ENCODE measurements around the gene ZNF883.

The ZNF883 gene

GRCh38 chr9:113042884-113043657 lies 31.1 kb upstream of the ZNF883 start:
- no peaks in the 10 kb centered on the region for H3K36me3 ChIP-seq (ENCODE audit: control insufficient read depth, insufficient read depth, low read length)
- no peaks in the 10 kb centered on the region for H3K4me1 ChIP-seq (ENCODE audit: control insufficient read depth, low read depth, low read length)
- DNase-seq, result peak; percentile 34
- no peak overlapping the region for H3K4me2 ChIP-seq (ENCODE audit: low read length)
- no peak overlapping the region for H3K27ac ChIP-seq (ENCODE audit: low read depth, low read length)
- H3K4me3 ChIP-seq (ENCODE audit: low read length), result no peak overlapping the region
- no peak overlapping the region for H3K4ac ChIP-seq (ENCODE audit: low read depth, low read length)
- WGBS (ENCODE audit: extremely low coverage, insufficient coverage, low lambda C conversion rate), result no CpG with 5 or more reads among the region's 4 CpGs
- H3K18ac ChIP-seq (ENCODE audit: low read length), result no peak overlapping the region
- H3K56ac ChIP-seq (ENCODE audit: low read length), result no peak overlapping the region
- H2BK5ac ChIP-seq (ENCODE audit: low read length), result no peak overlapping the region
- H2BK15ac ChIP-seq (replicated peaks; ENCODE audit: low read depth), result no peak overlapping the region
- no peak overlapping the region for H3K23ac ChIP-seq (ENCODE audit: low read length)
- H4K8ac ChIP-seq (ENCODE audit: low read depth, low read length), result no peak overlapping the region
- H3K9ac ChIP-seq (ENCODE audit: low read length), result no peak overlapping the region
- H2AK5ac ChIP-seq (ENCODE audit: low read length), result no peak overlapping the region
- no peak overlapping the region for H2BK120ac ChIP-seq (ENCODE audit: low read depth, low read length)
- no peaks in the 10 kb centered on the region for H3K27me3 ChIP-seq (ENCODE audit: insufficient read depth, low read length, poor library complexity)
- H3K79me2 ChIP-seq (ENCODE audit: control insufficient read depth, insufficient read depth, low read length), result no peaks in the 10 kb centered on the region
- H4K5ac ChIP-seq (ENCODE audit: low read length), result no peak overlapping the region
- H3K79me1 ChIP-seq (ENCODE audit: low read length), result no peaks in the 10 kb centered on the region

GRCh38 chr9:113026200-113026599 lies 14.2 kb upstream of the ZNF883 start:
- Histone ChIP-seq H3K79me1 (ENCODE audit: low read length) (no peaks in the 10 kb centered on the region), H3K4me1 (ENCODE audit: control insufficient read depth, low read depth, low read length) (no peaks in the 10 kb centered on the region), H4K5ac (ENCODE audit: low read length) (no peak overlapping the region), H3K4me3 (ENCODE audit: low read length) (no peak overlapping the region), H3K56ac (ENCODE audit: low read length) (no peak overlapping the region), H2BK15ac (replicated peaks; ENCODE audit: low read depth) (no peak overlapping the region), H3K4ac (ENCODE audit: low read depth, low read length) (no peak overlapping the region), H3K9ac (ENCODE audit: low read length) (no peak overlapping the region), H2BK120ac (ENCODE audit: low read depth, low read length) (no peak overlapping the region), H3K27ac (ENCODE audit: low read depth, low read length) (no peak overlapping the region), H3K36me3 (ENCODE audit: control insufficient read depth, insufficient read depth, low read length) (no peaks in the 10 kb centered on the region), H3K4me2 (ENCODE audit: low read length) (no peak overlapping the region), H2BK5ac (ENCODE audit: low read length) (no peak overlapping the region), H3K27me3 (ENCODE audit: insufficient read depth, low read length, poor library complexity) (no peaks in the 10 kb centered on the region), H3K23ac (ENCODE audit: low read length) (no peak overlapping the region), H4K8ac (ENCODE audit: low read depth, low read length) (no peak overlapping the region), H3K18ac (ENCODE audit: low read length) (no peak overlapping the region), H3K79me2 (ENCODE audit: control insufficient read depth, insufficient read depth, low read length) (no peaks in the 10 kb centered on the region), H2AK5ac (ENCODE audit: low read length) (no peak overlapping the region)
- DNase-seq, result no peak
- whole genome bisulfite sequencing (ENCODE audit: extremely low coverage, insufficient coverage, low lambda C conversion rate), result no CpG with 5 or more reads among the region's 1 CpG

- H3K27ac ChIP-seq (ENCODE audit: low read depth, low read length), result no peak overlapping the region
- no peaks in the 10 kb centered on the region for H3K36me3 ChIP-seq (ENCODE audit: control insufficient read depth, insufficient read depth, low read length)
- WGBS (ENCODE audit: extremely low coverage, insufficient coverage, low lambda C conversion rate), result no CpG with 5 or more reads among the region's 3 CpGs
- H4K5ac ChIP-seq (ENCODE audit: low read length), result no peak overlapping the region
- no peaks in the 10 kb centered on the region for H3K4me1 ChIP-seq (ENCODE audit: control insufficient read depth, low read depth, low read length)
- no peak overlapping the region for H2BK5ac ChIP-seq (ENCODE audit: low read length)
- no peak overlapping the region for H3K18ac ChIP-seq (ENCODE audit: low read length)
- H2AK5ac ChIP-seq (ENCODE audit: low read length), result no peak overlapping the region
- H3K27me3 ChIP-seq (ENCODE audit: insufficient read depth, low read length, poor library complexity), result no peaks in the 10 kb centered on the region
- no peak overlapping the region for H3K4me2 ChIP-seq (ENCODE audit: low read length)
- H3K9ac ChIP-seq (ENCODE audit: low read length), result no peak overlapping the region
- H2BK120ac ChIP-seq (ENCODE audit: low read depth, low read length), result no peak overlapping the region
- no peak overlapping the region for H3K23ac ChIP-seq (ENCODE audit: low read length)
- H3K4me3 ChIP-seq (ENCODE audit: low read length), result no peak overlapping the region
- no peak overlapping the region for H4K8ac ChIP-seq (ENCODE audit: low read depth, low read length)
- no peaks in the 10 kb centered on the region for H3K79me2 ChIP-seq (ENCODE audit: control insufficient read depth, insufficient read depth, low read length)
- H3K4ac ChIP-seq (ENCODE audit: low read depth, low read length), result no peak overlapping the region
- no peak for DNase-seq
- H3K79me1 ChIP-seq (ENCODE audit: low read length), result no peaks in the 10 kb centered on the region
- no peak overlapping the region for H3K56ac ChIP-seq (ENCODE audit: low read length)
- H2BK15ac ChIP-seq (replicated peaks; ENCODE audit: low read depth), result no peak overlapping the region
These were observed 6.3 kb upstream of the ZNF883 start for GRCh38 chr9:113018247-113018646.

GRCh38 chr9:113012492-113012891 lies 500 bp upstream of the ZNF883 start:
- no peaks in the 10 kb centered on the region for H3K79me2 ChIP-seq (ENCODE audit: control insufficient read depth, insufficient read depth, low read length)
- H2BK5ac ChIP-seq (ENCODE audit: low read length), result no peak overlapping the region
- H3K4me2 ChIP-seq (ENCODE audit: low read length), result no peak overlapping the region
- no peak overlapping the region for H3K27ac ChIP-seq (ENCODE audit: low read depth, low read length)
- peak overlapping the region; percentile 56 for H4K8ac ChIP-seq (ENCODE audit: low read depth, low read length)
- H2BK120ac ChIP-seq (ENCODE audit: low read depth, low read length), result no peak overlapping the region
- no peaks in the 10 kb centered on the region for H3K27me3 ChIP-seq (ENCODE audit: insufficient read depth, low read length, poor library complexity)
- no peak overlapping the region for H3K4me3 ChIP-seq (ENCODE audit: low read length)
- no peak for DNase-seq
- no CpG with 5 or more reads among the region's 9 CpGs for WGBS (ENCODE audit: extremely low coverage, insufficient coverage, low lambda C conversion rate)
- no peak overlapping the region for H2AK5ac ChIP-seq (ENCODE audit: low read length)
- no peak overlapping the region for H4K5ac ChIP-seq (ENCODE audit: low read length)
- H3K36me3 ChIP-seq (ENCODE audit: control insufficient read depth, insufficient read depth, low read length), result no peaks in the 10 kb centered on the region
- no peak overlapping the region for H2BK15ac ChIP-seq (replicated peaks; ENCODE audit: low read depth)
- no peak overlapping the region for H3K18ac ChIP-seq (ENCODE audit: low read length)
- H3K79me1 ChIP-seq (ENCODE audit: low read length), result no peaks in the 10 kb centered on the region
- no peak overlapping the region for H3K4ac ChIP-seq (ENCODE audit: low read depth, low read length)
- H3K23ac ChIP-seq (ENCODE audit: low read length), result no peak overlapping the region
- no peaks in the 10 kb centered on the region for H3K4me1 ChIP-seq (ENCODE audit: control insufficient read depth, low read depth, low read length)
- no peak overlapping the region for H3K9ac ChIP-seq (ENCODE audit: low read length)
- no peak overlapping the region for H3K56ac ChIP-seq (ENCODE audit: low read length)

GRCh38 chr9:113005777-113006176 lies 6.2 kb downstream of the ZNF883 start:
- Histone ChIP-seq H3K27ac (ENCODE audit: low read depth, low read length) (no peak overlapping the region), H3K9ac (ENCODE audit: low read length) (no peak overlapping the region), H3K79me2 (ENCODE audit: control insufficient read depth, insufficient read depth, low read length) (no peaks in the 10 kb centered on the region)

More at GRCh38 chr9:113005777-113006176, 6.2 kb downstream of the ZNF883 start:
- no peak overlapping the region for H2BK15ac ChIP-seq (replicated peaks; ENCODE audit: low read depth)
- H2BK5ac ChIP-seq (ENCODE audit: low read length), result no peak overlapping the region
- no peak for DNase-seq
- no peak overlapping the region for H3K4me2 ChIP-seq (ENCODE audit: low read length)
- H3K36me3 ChIP-seq (ENCODE audit: control insufficient read depth, insufficient read depth, low read length), result no peaks in the 10 kb centered on the region
- H2BK120ac ChIP-seq (ENCODE audit: low read depth, low read length), result no peak overlapping the region
- H4K5ac ChIP-seq (ENCODE audit: low read length), result no peak overlapping the region
- no peaks in the 10 kb centered on the region for H3K79me1 ChIP-seq (ENCODE audit: low read length)
- no peak overlapping the region for H4K8ac ChIP-seq (ENCODE audit: low read depth, low read length)
- no peak overlapping the region for H3K4ac ChIP-seq (ENCODE audit: low read depth, low read length)
- no peak overlapping the region for H3K23ac ChIP-seq (ENCODE audit: low read length)
- H3K56ac ChIP-seq (ENCODE audit: low read length), result no peak overlapping the region
- no peak overlapping the region for H2AK5ac ChIP-seq (ENCODE audit: low read length)
- no peak overlapping the region for H3K18ac ChIP-seq (ENCODE audit: low read length)
- no peaks in the 10 kb centered on the region for H3K4me1 ChIP-seq (ENCODE audit: control insufficient read depth, low read depth, low read length)
- no peaks in the 10 kb centered on the region for H3K27me3 ChIP-seq (ENCODE audit: insufficient read depth, low read length, poor library complexity)
- WGBS (ENCODE audit: extremely low coverage, insufficient coverage, low lambda C conversion rate), result no CpG with 5 or more reads among the region's 1 CpG
- no peak overlapping the region for H3K4me3 ChIP-seq (ENCODE audit: low read length)
